Fibroblast of lung (primary cell): ENCODE measurements around the gene MKX. TPM values are rescaled to one million over a fixed set of nuclear protein-coding genes. Genes with fewer than 3 reads are reported as not detected.

Experiments
- DNase-seq, 2 donors: peaks; one replicate each; pipeline versions ENCODE4 v3.0.0 to v3.0.0-alpha.2; 2010; ENCODE audit warnings: low read depth in 2 of 2
- H2AFZ ChIP-seq: 2 replicates; pipeline ENCODE4 v1.5.1; 2012; ENCODE audit warnings: low read length, control low read depth, inconsistent platforms
- H3K27ac ChIP-seq: 2 replicates; pipeline ENCODE4 v1.5.1; 2011; ENCODE audit warnings: low read length, control low read depth; ENCODE audit not compliant: insufficient read depth
- H3K27me3 ChIP-seq: 2 replicates; pipeline ENCODE4 v1.5.1; 2011; ENCODE audit warnings: mild to moderate bottlenecking, low read length; ENCODE audit not compliant: control insufficient read depth, insufficient read depth
- H3K36me3 ChIP-seq: 2 replicates; pipeline ENCODE4 v1.5.1; 2011; ENCODE audit warnings: low read length; ENCODE audit not compliant: control insufficient read depth, insufficient read depth
- H3K4me1 ChIP-seq: 2 replicates; pipeline ENCODE4 v1.5.1; 2011; ENCODE audit warnings: low read length; ENCODE audit not compliant: control insufficient read depth, insufficient read depth; ENCODE audit errors: extremely low read depth
- H3K4me2 ChIP-seq: 2 replicates; pipeline ENCODE4 v1.5.1; 2011; ENCODE audit warnings: low read length, control low read depth; ENCODE audit not compliant: insufficient read depth; ENCODE audit errors: extremely low read depth
- H3K4me3 ChIP-seq, 4 experiments: fragments of 200-600 bp in 1 of 4; sonication (generic) in 1 of 4; replicated peaks in 1 of 4; 2 replicates each; pipeline ENCODE4 v1.5.1; 2011 to 2016; ENCODE audit warnings: low read length in 4 of 4, low read depth in 3 of 4, mild to moderate bottlenecking in 3 of 4, control low read depth in 2 of 4, inconsistent platforms in 1 of 4, mixed read lengths in 1 of 4; ENCODE audit not compliant: insufficient read depth in 1 of 4; ENCODE audit errors: control extremely low read depth in 1 of 4
- H3K79me2 ChIP-seq: 2 replicates; pipeline ENCODE4 v1.5.1; 2012; ENCODE audit warnings: mild to moderate bottlenecking, low read length, inconsistent platforms; ENCODE audit not compliant: control insufficient read depth, insufficient read depth
- H3K9ac ChIP-seq: 2 replicates; pipeline ENCODE4 v1.5.1; 2011; ENCODE audit warnings: mild to moderate bottlenecking, low read length, control low read depth; ENCODE audit not compliant: insufficient read depth
- H3K9me3 ChIP-seq: 2 replicates; pipeline ENCODE4 v1.5.1; 2012; ENCODE audit warnings: low read depth, low read length; ENCODE audit not compliant: control insufficient read depth, insufficient read depth
- H4K20me1 ChIP-seq: 2 replicates; pipeline ENCODE4 v1.5.1; 2011; ENCODE audit warnings: low read length; ENCODE audit not compliant: control insufficient read depth, insufficient read depth; ENCODE audit errors: extremely low read depth
- EZH2 ChIP-seq: IDR thresholded peaks from 2 replicates; pipeline ENCODE4 v1.5.1; 2012; ENCODE audit warnings: low read length, control low read depth, mild to moderate bottlenecking; ENCODE audit errors: missing control alignments
- polyA plus RNA-seq, 2 donors: library from polyadenylated mRNA; depleted of rRNA in 1 of 2; stranded (reverse) in 1 of 2; unstranded in 1 of 2; fragments of >200 nt; gene quantifications; 2 replicates each; pipeline ENCODE4 v1.2.1, GENCODE V29; 2011 to 2012; ENCODE audit warnings: missing spikeins in 1 of 2
- total RNA-seq: library from RNA; depleted of rRNA; stranded (reverse); fragments of >200 nt; gene quantifications from 2 replicates; pipeline ENCODE4 v1.2.1, GENCODE V29; 2014
- TF ChIP-seq, protein P1 (sequence below), 2 donors: IDR thresholded peaks in 1 of 2; conservative IDR thresholded peaks in 1 of 2; 1 replicate in 1 of 2; 2 replicates in 1 of 2; pipeline ENCODE4 v1.5.1; 2011 to 2012; ENCODE audit warnings: low read length in 2 of 2, control low read depth in 1 of 2, inconsistent platforms in 1 of 2, low read depth in 1 of 2, mild to moderate bottlenecking in 1 of 2

The MKX gene
- total and polyA plus RNA-seq, 2 donors (not counting 1 experiment from before 2014, with no cell fraction given): 2.2 to 15.0 TPM

DNA sequence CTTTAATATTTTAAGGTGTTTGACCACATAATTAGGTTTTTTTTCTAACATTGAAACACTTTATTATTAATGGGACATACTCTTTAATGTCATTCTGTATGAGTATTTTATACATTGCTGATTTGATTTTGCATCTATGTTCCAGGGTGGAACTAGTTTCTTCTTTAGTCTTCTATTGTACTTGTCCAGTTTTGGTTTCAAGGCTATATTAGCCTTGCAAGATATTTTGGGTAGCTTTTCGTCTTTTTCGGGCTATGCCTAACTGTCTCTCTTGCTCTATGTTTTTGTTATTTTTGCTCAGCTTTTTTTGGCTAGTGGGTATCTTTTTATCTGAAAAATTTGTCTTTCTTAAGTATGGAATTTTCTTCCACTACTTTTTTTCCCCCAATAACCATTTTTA lies 38.7 kb upstream of the MKX start:
- Histone ChIP-seq H3K4me1 (no peaks in the 10 kb centered on the region), H3K9me3 (no peaks in the 10 kb centered on the region), H3K27me3 (no peaks in the 10 kb centered on the region), H4K20me1 (no peaks in the 10 kb centered on the region), H3K4me2 (no peak overlapping the region), H2AFZ (no peak overlapping the region), H3K4me3 (no peak overlapping the region), H3K9ac (no peak overlapping the region), H3K27ac (no peak overlapping the region), H3K36me3 (no peaks in the 10 kb centered on the region), H3K79me2 (no peaks in the 10 kb centered on the region)
- DNase-seq: no peak
- TF ChIP-seq, protein P1, sequence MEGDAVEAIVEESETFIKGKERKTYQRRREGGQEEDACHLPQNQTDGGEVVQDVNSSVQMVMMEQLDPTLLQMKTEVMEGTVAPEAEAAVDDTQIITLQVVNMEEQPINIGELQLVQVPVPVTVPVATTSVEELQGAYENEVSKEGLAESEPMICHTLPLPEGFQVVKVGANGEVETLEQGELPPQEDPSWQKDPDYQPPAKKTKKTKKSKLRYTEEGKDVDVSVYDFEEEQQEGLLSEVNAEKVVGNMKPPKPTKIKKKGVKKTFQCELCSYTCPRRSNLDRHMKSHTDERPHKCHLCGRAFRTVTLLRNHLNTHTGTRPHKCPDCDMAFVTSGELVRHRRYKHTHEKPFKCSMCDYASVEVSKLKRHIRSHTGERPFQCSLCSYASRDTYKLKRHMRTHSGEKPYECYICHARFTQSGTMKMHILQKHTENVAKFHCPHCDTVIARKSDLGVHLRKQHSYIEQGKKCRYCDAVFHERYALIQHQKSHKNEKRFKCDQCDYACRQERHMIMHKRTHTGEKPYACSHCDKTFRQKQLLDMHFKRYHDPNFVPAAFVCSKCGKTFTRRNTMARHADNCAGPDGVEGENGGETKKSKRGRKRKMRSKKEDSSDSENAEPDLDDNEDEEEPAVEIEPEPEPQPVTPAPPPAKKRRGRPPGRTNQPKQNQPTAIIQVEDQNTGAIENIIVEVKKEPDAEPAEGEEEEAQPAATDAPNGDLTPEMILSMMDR (conservative IDR thresholded peaks at IDR 0.05 in 1 of 2, IDR thresholded peaks at IDR 0.05 in 1 of 2; ENCODE audit: low read depth in 1 of 2, low read length in 2 of 2): no peak
- TF ChIP-seq EZH2: no peak

- H3K9me3 ChIP-seq: no peaks in the 10 kb centered on the region
- peak; percentile 59 to 66 for DNase-seq
- no peak for TF ChIP-seq EZH2
- TF ChIP-seq, protein P1 (conservative IDR thresholded peaks at IDR 0.05 in 1 of 2, IDR thresholded peaks at IDR 0.05 in 1 of 2; ENCODE audit: low read depth in 1 of 2, low read length in 2 of 2): peak in 1 of 2 donors; percentile 54
Measured at GRCh38 chr10:27783660-27784059, 38.0 kb upstream of the MKX start.

DNA sequence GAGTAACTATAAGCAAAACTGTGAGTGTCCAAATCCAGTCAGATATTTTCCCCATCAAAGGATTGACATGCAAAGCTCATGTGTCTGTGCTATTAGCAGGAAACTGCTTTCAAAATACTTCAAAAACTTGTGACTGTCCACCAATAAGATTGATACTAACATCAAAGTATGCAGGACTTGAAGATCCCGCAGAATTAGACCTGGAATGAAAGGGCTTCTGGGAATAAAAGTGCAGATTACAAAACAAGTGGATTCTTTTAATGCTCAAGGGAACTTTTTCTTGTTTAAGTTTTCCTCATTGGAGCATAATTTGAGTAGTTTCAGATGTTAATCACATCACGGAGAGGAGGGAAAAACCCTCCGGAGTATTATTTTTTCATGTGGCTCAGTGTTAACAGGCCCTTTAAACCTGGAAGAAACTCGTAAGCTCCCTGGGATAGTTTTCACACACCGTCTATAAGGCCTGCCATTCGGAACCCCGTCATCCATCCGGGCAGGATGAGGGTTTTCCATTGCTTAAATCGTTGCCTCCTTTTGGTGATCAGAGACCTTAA lies 33.9 kb upstream of the MKX start:
- H3K9ac ChIP-seq: no peak overlapping the region
- H3K27ac ChIP-seq: no peak overlapping the region
- H3K36me3 ChIP-seq: no peaks in the 10 kb centered on the region
- no peak overlapping the region for H3K4me3 ChIP-seq
- DNase-seq: no peak
- no peak for TF ChIP-seq EZH2
- TF ChIP-seq, protein P1 (conservative IDR thresholded peaks at IDR 0.05 in 1 of 2, IDR thresholded peaks at IDR 0.05 in 1 of 2; ENCODE audit: low read depth in 1 of 2, low read length in 2 of 2): no peak
- H3K27me3 ChIP-seq: no peaks in the 10 kb centered on the region
- no peak overlapping the region for H3K4me2 ChIP-seq
- no peaks in the 10 kb centered on the region for H4K20me1 ChIP-seq
- no peak overlapping the region for H2AFZ ChIP-seq
- no peaks in the 10 kb centered on the region for H3K4me1 ChIP-seq
- no peaks in the 10 kb centered on the region for H3K9me3 ChIP-seq
- H3K79me2 ChIP-seq: no peaks in the 10 kb centered on the region

More at GRCh38 chr10:27783660-27784059, 38.0 kb upstream of the MKX start:
- Histone ChIP-seq H3K36me3 (no peaks in the 10 kb centered on the region), H3K27me3 (no peaks in the 10 kb centered on the region), H3K27ac (no peak overlapping the region), H3K4me2 (no peak overlapping the region), H3K9ac (no peak overlapping the region), H2AFZ (no peak overlapping the region), H3K4me3 (no peak overlapping the region), H3K79me2 (no peaks in the 10 kb centered on the region), H4K20me1 (no peaks in the 10 kb centered on the region), H3K4me1 (no peaks in the 10 kb centered on the region)
